HepG2 (cell line): Measurements from ENCODE around the gene CDK17. TPM values are rescaled to one million over a fixed set of nuclear protein-coding genes. Genes with fewer than 3 reads are reported as not detected.
A peak's percentile ranks its signal among the peaks of the same experiment; 100 is the strongest.

Experiments used
- ARID2 ChIP-seq: sonication (generic); formaldehyde crosslinking; IDR thresholded peaks from 2 replicates; pipeline ENCODE4 v1.8.1; 2022; ENCODE audit warnings: mild to moderate bottlenecking, missing genetic modification reagents, borderline replicate concordance
- GABPB1 ChIP-seq: IDR thresholded peaks from 2 replicates; pipeline ENCODE4 v1.6.1; 2016; ENCODE audit warnings: mild to moderate bottlenecking, missing genetic modification reagents, moderate library complexity, missing compliant biosample characterization
- JARID2 ChIP-seq: sonication (generic); formaldehyde crosslinking; IDR thresholded peaks from 2 replicates; pipeline ENCODE4 v1.8.1; 2023; ENCODE audit warnings: missing genetic modification reagents, inconsistent platforms; ENCODE audit not compliant: insufficient replicate concordance
- KDM5A ChIP-seq: fragments of 200-600 bp; sonication (generic); IDR thresholded peaks from 2 replicates; pipeline ENCODE4 v1.7.0; 2018; ENCODE audit warnings: antibody characterized with exemption, mild to moderate bottlenecking, low read length, borderline replicate concordance
- MTF2 ChIP-seq: sonication (generic); formaldehyde crosslinking; IDR thresholded peaks from 2 replicates; pipeline ENCODE4 v1.5.0; 2020; ENCODE audit warnings: missing genetic modification reagents, borderline replicate concordance
- SIX1 ChIP-seq: sonication (generic); formaldehyde crosslinking; IDR thresholded peaks from 2 replicates; pipeline ENCODE4 v1.4.0; 2020; ENCODE audit warnings: missing genetic modification reagents, borderline replicate concordance
- TCF7 ChIP-seq: sonication (generic); IDR thresholded peaks from 2 replicates; pipeline ENCODE4 v1.6.1; 2016; ENCODE audit warnings: antibody characterized with exemption, low read depth
- TMF1 ChIP-seq: sonication (generic); formaldehyde crosslinking; IDR thresholded peaks from 2 replicates; pipeline ENCODE4 v1.8.1; 2022; ENCODE audit warnings: low read depth, missing genetic modification reagents
- ZFP36L1 ChIP-seq: sonication (generic); formaldehyde crosslinking; IDR thresholded peaks from 2 replicates; pipeline ENCODE4 v1.8.0; 2022; ENCODE audit warnings: mild to moderate bottlenecking, missing genetic modification reagents, moderate library complexity
- ZFP37 ChIP-seq: sonication (generic); formaldehyde crosslinking; IDR thresholded peaks from 2 replicates; pipeline ENCODE4 v1.4.0; 2020; ENCODE audit warnings: missing genetic modification reagents, borderline replicate concordance
- ZNF468 ChIP-seq: sonication (generic); formaldehyde crosslinking; IDR thresholded peaks from 2 replicates; pipeline ENCODE4 v1.8.0; 2022; ENCODE audit warnings: mild to moderate bottlenecking, moderate library complexity, missing genetic modification reagents
- ZNF615 ChIP-seq: sonication (generic); formaldehyde crosslinking; IDR thresholded peaks from 2 replicates; pipeline ENCODE4 v1.5.0; 2020; ENCODE audit warnings: mild to moderate bottlenecking, missing genetic modification reagents, borderline replicate concordance
- polyA plus RNA-seq, 8 experiments: library from polyadenylated mRNA; depleted of rRNA in 3 of 8; stranded (reverse) in 7 of 8; unstranded in 1 of 8; fragments of >200 nt; fragmentation: Illumina TruSeq in 4 of 8; extraction: Trizol in 4 of 8; gene quantifications; 2 replicates each; pipeline versions ENCODE4 v1.2.1 to v1.2.3, GENCODE V29; 2011 to 2016; ENCODE audit warnings: low read depth in 4 of 8, missing spikeins in 1 of 8, mixed read lengths in 1 of 8; ENCODE audit not compliant: insufficient read depth in 1 of 8
- total RNA-seq, 5 experiments: library from RNA; depleted of rRNA; stranded (reverse); fragments of >200 nt; fragmentation: Illumina TruSeq; extraction: Trizol; gene quantifications; 2 replicates each; pipeline ENCODE4 v1.2.3, GENCODE V29; 2016; ENCODE audit warnings: low read depth in 1 of 5
- TF ChIP-seq, protein P1 (sequence below): IDR thresholded peaks from 2 replicates; pipeline ENCODE4 v1.6.1; 2016; ENCODE audit warnings: low read depth, control low read depth
- TF ChIP-seq, protein P2 (sequence below): sonication (generic); formaldehyde crosslinking; IDR thresholded peaks from 2 replicates; pipeline ENCODE4 v1.5.0; 2020; ENCODE audit warnings: missing genetic modification reagents
- TF ChIP-seq, protein P3 (sequence below): sonication (generic); formaldehyde crosslinking; IDR thresholded peaks from 2 replicates; pipeline ENCODE4 v1.4.0; 2020; ENCODE audit warnings: mild to moderate bottlenecking, missing genetic modification reagents, borderline replicate concordance
- TF ChIP-seq, protein P4 (sequence below): sonication (generic); formaldehyde crosslinking; IDR thresholded peaks from 2 replicates; pipeline ENCODE4 v1.5.1; 2020; ENCODE audit warnings: missing genetic modification reagents, mild to moderate bottlenecking, borderline replicate concordance
- TF ChIP-seq, protein P5 (sequence below): sonication (generic); formaldehyde crosslinking; IDR thresholded peaks from 2 replicates; pipeline ENCODE4 v1.4.0; 2020; ENCODE audit warnings: missing genetic modification reagents

Gene CDK17
- total and polyA plus RNA-seq, 2 of the 13 experiments (the other 11 are each of a cell fraction or from before 2014, with no cell fraction given): 9.9 to 22.3 TPM

DNA sequence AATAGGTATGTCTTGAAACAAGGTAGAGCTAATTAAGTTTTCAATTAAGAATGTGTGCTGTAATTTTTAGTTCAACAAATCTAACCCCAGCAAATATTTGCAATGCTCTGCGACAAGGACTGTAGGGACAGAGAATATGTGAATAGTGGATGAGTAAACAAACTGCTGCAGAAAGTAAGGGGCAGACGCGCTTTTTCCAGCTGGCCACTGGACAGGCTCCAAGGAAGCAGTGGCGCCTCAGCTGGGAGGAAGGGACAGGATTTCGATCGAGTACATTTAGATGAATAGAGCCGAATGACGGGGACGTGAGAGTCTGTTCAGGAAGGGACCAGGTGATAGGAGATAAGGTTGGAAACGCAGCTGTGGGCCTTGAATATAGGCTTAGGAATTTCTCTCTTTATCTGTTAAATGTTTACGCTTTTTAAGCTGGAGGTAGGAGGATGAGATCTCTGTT is 136.8 kb downstream of the CDK17 start (continued):
- TF ChIP-seq, protein P1, sequence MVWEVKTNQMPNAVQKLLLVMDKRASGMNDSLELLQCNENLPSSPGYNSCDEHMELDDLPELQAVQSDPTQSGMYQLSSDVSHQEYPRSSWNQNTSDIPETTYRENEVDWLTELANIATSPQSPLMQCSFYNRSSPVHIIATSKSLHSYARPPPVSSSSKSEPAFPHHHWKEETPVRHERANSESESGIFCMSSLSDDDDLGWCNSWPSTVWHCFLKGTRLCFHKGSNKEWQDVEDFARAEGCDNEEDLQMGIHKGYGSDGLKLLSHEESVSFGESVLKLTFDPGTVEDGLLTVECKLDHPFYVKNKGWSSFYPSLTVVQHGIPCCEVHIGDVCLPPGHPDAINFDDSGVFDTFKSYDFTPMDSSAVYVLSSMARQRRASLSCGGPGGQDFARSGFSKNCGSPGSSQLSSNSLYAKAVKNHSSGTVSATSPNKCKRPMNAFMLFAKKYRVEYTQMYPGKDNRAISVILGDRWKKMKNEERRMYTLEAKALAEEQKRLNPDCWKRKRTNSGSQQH: no peak
- TF ChIP-seq, protein P2, sequence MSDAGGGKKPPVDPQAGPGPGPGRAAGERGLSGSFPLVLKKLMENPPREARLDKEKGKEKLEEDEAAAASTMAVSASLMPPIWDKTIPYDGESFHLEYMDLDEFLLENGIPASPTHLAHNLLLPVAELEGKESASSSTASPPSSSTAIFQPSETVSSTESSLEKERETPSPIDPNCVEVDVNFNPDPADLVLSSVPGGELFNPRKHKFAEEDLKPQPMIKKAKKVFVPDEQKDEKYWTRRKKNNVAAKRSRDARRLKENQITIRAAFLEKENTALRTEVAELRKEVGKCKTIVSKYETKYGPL (CRISPR knock-in tag): no peak
- TF ChIP-seq TCF7 (peak; percentile 91), ZNF615 (CRISPR knock-in tag) (no peak; the same call in 1 of the 2 replicates), ARID2 (CRISPR knock-in tag) (no peak), MTF2 (no peak), TMF1 (CRISPR knock-in tag) (no peak), ZFP36L1 (CRISPR knock-in tag) (no peak), KDM5A (no peak), ZFP37 (CRISPR knock-in tag) (no peak), GABPB1 (no peak), ZNF468 (CRISPR knock-in tag) (no peak), JARID2 (no peak), SIX1 (CRISPR knock-in tag) (no peak)
- TF ChIP-seq, protein P3, sequence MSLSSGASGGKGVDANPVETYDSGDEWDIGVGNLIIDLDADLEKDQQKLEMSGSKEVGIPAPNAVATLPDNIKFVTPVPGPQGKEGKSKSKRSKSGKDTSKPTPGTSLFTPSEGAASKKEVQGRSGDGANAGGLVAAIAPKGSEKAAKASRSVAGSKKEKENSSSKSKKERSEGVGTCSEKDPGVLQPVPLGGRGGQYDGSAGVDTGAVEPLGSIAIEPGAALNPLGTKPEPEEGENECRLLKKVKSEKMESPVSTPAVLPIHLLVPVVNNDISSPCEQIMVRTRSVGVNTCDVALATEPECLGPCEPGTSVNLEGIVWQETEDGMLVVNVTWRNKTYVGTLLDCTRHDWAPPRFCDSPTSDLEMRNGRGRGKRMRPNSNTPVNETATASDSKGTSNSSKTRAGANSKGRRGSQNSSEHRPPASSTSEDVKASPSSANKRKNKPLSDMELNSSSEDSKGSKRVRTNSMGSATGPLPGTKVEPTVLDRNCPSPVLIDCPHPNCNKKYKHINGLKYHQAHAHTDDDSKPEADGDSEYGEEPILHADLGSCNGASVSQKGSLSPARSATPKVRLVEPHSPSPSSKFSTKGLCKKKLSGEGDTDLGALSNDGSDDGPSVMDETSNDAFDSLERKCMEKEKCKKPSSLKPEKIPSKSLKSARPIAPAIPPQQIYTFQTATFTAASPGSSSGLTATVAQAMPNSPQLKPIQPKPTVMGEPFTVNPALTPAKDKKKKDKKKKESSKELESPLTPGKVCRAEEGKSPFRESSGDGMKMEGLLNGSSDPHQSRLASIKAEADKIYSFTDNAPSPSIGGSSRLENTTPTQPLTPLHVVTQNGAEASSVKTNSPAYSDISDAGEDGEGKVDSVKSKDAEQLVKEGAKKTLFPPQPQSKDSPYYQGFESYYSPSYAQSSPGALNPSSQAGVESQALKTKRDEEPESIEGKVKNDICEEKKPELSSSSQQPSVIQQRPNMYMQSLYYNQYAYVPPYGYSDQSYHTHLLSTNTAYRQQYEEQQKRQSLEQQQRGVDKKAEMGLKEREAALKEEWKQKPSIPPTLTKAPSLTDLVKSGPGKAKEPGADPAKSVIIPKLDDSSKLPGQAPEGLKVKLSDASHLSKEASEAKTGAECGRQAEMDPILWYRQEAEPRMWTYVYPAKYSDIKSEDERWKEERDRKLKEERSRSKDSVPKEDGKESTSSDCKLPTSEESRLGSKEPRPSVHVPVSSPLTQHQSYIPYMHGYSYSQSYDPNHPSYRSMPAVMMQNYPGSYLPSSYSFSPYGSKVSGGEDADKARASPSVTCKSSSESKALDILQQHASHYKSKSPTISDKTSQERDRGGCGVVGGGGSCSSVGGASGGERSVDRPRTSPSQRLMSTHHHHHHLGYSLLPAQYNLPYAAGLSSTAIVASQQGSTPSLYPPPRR (CRISPR knock-in tag): peak; percentile 90
- TF ChIP-seq, protein P4, sequence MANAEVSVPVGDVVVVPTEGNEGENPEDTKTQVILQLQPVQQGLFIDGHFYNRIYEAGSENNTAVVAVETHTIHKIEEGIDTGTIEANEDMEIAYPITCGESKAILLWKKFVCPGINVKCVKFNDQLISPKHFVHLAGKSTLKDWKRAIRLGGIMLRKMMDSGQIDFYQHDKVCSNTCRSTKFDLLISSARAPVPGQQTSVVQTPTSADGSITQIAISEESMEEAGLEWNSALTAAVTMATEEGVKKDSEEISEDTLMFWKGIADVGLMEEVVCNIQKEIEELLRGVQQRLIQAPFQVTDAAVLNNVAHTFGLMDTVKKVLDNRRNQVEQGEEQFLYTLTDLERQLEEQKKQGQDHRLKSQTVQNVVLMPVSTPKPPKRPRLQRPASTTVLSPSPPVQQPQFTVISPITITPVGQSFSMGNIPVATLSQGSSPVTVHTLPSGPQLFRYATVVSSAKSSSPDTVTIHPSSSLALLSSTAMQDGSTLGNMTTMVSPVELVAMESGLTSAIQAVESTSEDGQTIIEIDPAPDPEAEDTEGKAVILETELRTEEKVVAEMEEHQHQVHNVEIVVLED: no peak
- TF ChIP-seq, protein P5, sequence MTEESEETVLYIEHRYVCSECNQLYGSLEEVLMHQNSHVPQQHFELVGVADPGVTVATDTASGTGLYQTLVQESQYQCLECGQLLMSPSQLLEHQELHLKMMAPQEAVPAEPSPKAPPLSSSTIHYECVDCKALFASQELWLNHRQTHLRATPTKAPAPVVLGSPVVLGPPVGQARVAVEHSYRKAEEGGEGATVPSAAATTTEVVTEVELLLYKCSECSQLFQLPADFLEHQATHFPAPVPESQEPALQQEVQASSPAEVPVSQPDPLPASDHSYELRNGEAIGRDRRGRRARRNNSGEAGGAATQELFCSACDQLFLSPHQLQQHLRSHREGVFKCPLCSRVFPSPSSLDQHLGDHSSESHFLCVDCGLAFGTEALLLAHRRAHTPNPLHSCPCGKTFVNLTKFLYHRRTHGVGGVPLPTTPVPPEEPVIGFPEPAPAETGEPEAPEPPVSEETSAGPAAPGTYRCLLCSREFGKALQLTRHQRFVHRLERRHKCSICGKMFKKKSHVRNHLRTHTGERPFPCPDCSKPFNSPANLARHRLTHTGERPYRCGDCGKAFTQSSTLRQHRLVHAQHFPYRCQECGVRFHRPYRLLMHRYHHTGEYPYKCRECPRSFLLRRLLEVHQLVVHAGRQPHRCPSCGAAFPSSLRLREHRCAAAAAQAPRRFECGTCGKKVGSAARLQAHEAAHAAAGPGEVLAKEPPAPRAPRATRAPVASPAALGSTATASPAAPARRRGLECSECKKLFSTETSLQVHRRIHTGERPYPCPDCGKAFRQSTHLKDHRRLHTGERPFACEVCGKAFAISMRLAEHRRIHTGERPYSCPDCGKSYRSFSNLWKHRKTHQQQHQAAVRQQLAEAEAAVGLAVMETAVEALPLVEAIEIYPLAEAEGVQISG (CRISPR knock-in tag): peak; percentile 56; the same call in 1 of the 2 replicates
